T-helper 22 cell (primary cell): ENCODE measurements around the gene MGAT4C.

Experiments
- DNase-seq: peaks from one replicate; pipeline ENCODE4 v3.0.0-alpha.2; 2020; ENCODE audit warnings: low read depth

The MGAT4C gene

GRCh38 chr12:86229772-86230171 is 26.4 kb downstream of the MGAT4C start:
- DNase-seq: no peak

DNA sequence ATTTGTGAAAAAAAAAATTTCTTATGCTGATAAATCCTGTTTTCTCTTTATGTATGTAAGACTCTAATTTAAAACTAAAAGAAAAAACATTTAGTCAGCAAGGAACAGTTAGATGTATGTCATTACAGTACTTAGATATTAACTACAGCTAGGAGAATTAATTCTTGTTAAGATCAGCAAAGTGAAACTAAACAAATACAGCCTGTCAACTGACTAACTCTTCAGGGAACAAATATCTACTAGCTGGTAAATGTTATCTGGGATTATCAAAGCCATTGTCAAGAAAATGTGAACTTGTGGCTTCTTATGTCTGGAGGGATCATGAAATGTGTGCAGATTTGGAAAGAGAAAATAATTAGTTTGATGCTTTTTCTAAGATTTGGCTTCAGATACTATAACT is 27.5 kb downstream of the MGAT4C start:
- no peak for DNase-seq

- no peak for DNase-seq
Observed at GRCh38 chr12:86226481-86226880, 29.7 kb downstream of the MGAT4C start.

- DNase-seq: no peak
Observed at GRCh38 chr12:86216591-86216990, 39.6 kb downstream of the MGAT4C start.

GRCh38 chr12:86213012-86213411 is 43.2 kb downstream of the MGAT4C start:
- no peak for DNase-seq

DNA sequence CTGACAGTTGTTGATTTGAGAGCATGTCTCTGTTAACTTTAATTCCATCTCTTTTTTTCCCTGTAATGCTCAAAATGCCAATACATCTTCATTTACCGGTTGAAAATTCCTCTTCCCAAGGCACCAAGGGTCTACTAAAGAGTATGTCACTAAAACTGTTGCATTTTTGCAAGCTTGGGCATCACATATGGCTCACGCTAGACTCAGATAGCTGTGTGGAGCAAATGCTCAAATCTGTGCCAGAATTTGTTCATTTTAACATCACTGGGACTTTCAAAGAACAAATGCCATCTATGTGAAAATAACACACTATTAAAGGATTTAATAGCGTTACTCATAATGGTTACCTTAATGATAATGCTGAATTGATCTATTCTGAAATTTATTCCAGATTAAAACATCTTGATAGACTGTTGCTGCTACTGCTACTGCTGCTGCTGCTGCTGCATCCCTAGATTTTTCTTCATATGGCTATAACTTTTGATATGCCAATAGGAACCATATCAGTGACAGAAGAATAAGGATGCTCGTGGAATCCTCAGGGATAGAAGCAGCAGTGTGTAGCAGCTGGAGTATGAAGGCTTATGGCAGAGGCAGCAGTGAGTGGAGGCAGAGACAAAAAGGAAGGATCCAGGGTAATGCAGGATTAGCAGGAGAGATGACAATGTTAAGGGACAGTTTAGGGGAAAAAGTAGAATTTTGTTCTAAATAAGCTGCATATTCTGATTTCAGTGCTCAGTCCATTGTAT is 57.3 kb downstream of the MGAT4C start:
- DNase-seq: no peak

DNA sequence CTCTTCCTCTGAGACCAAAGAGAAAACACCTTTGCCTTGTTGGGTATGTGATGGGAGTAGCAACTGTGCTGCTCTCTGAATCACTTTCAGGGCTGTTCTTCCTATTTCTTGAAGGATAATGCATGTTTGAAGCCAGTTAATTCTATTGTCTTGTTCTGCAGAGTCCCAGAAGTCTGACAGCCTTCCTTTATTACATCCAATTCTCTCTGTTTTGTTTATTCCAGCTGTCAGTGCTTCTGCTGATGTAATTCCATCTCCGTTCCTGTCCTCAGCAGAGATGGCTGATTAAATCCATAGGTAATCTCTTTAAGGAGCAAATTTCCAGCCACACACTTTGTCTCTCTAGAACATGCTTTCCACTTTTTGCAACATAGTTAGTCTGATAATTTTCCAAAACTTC is 59.7 kb downstream of the MGAT4C start:
- DNase-seq: no peak

DNA sequence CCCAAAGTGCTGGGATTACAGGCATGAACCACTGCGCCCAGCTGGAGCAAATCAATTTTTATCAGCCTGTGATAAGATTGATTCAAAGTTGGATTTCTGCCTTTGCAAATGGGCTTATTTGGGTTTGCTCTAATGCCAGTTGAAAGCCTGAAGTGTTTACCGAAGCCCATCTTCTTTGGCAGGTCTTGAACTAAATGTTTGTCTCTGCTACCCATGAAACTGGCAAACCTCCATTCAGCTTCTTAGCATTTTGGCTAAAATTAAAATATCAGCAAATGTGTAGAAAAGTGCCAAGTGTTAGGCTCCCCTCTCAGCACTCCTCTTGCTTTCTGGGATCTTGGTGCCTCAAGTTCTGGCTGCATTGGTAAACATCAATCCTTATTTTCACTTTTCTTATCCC is 61.5 kb downstream of the MGAT4C start:
- DNase-seq: no peak

- DNase-seq: no peak
Observed at GRCh38 chr12:86193931-86194330, 62.3 kb downstream of the MGAT4C start.

GRCh38 chr12:86188226-86188625 is 68.0 kb downstream of the MGAT4C start:
- no peak for DNase-seq

- DNase-seq: no peak
Observed at GRCh38 chr12:86186449-86186848, 69.7 kb downstream of the MGAT4C start.

DNA sequence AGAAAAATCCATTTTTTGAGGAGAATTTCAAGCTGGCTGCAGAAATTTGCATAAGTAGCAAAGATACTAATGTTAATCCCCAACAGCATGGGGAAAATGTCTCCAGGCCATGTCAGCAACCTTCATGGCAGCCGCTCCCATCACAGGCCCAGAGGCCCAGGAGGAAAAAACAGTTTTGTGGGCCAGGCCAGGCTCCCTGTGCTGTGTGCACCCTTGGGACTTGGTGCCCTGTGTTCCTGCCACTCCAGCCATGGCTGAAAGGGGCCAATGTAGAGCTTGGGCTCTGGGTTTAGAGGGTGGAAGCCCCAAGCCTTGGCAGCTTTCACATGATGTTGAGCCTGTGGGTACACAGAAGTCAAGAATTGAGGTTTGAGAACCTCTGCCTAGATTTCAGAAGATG is 76.3 kb downstream of the MGAT4C start:
- no peak for DNase-seq

DNA sequence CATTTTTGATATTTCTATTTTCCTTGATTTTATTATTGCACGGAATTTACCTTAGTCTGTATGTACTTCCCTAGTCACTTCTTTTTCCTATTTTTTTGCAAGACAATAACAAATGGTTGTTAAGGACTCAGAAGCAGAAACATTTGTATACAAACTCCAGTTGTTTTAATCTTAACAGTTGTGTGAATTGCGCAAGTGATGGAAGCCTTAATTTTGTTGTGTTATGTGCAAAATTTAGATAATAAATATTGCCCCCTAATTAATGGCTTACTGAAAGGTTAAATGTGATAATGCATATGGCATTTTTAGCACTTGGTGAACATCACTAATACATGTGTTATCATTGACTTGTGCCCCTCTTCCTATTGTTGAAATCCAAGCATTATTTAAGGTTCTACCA is 82.0 kb downstream of the MGAT4C start:
- DNase-seq: no peak

DNA sequence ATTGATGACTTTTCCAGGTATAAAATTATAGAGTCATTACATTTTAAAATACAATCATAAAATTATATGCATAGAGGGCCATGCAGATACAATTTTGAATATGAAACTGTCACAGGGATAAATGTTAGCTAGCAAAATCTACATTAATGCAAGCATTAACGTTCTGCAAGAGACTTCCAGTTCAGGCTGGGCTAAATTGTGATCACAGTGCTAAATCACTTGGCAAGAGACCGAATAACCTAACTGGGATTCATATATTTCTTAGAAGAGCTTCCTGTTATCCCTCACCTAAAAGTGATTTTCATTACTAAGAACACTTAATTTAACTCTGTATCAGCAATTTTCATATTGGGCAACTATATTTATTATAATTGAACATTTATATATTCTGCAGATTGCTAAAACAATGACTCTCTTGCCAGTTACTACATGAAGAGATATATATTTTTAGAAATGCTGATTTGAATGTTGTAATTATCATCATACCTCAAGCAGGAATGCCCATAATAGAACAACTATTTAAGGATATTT is 83.2 kb downstream of the MGAT4C start:
- DNase-seq: no peak

- DNase-seq: no peak
Observed at GRCh38 chr12:86170051-86170450, 86.1 kb downstream of the MGAT4C start.

DNA sequence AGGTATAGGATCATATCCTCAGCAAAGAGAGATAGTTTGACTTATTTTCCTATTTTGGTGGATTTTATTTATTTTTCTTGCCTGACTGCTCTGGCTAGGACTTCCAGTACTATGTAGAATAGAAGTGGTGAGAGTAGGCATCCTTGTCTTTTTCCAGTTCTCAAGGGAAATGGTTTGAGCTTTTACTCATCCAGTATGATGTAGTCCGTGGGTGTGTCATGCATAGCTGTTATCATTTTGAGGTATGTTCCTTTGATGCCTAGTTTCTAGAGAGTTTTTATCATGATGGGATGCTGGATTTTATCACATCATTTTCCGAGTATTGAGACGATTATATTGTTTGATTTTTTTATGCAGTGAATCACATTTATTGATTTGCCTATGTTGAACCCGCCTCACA is 97.2 kb downstream of the MGAT4C start:
- DNase-seq: no peak

- no peak for DNase-seq
Observed at GRCh38 chr12:86154620-86155019, 101.6 kb downstream of the MGAT4C start.

GRCh38 chr12:86148612-86149011 is 107.6 kb downstream of the MGAT4C start:
- no peak for DNase-seq

GRCh38 chr12:86148071-86148470 is 108.1 kb downstream of the MGAT4C start:
- DNase-seq: no peak

DNA sequence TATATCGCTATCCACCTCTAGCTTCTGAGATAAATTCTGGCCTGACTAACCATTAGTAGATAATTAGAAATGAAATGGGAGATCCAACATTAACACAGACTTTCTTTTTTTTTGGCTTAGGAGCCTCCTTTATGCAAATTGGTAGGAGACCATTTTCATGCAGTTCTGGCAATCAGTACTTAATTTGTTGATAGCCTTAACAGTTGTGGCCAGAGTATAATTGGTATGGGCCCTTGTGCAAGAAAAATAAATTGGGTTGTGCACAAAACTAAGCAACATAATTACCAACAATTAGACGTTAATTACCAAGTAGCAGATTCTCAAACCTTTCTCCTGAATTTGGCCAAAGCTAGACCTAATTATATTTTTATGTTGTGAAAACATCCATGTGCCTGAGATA is 111.0 kb downstream of the MGAT4C start:
- DNase-seq: no peak

GRCh38 chr12:86143162-86143561 is 113.0 kb downstream of the MGAT4C start:
- no peak for DNase-seq

- DNase-seq: no peak
Observed at GRCh38 chr12:86139671-86140070, 116.5 kb downstream of the MGAT4C start.

DNA sequence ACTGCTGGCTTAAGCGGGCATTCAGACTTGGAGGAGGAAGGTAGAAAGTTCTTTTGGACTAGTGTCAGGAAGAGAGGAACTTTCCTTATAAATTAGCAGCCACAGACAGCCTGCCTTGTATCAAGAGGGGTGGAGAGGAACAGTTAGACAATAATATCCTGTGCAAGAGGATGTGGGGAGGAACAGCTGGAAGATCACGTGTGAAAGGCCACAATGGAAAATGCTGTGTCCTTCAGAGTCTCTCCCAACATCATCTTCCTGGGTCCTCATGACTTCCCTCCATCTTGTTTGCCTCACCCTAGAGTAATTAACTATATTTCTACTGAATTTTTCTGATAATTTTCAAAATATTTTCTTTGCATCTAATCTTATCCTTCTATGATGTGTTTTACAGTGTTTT is 117.4 kb downstream of the MGAT4C start:
- no peak for DNase-seq

DNA sequence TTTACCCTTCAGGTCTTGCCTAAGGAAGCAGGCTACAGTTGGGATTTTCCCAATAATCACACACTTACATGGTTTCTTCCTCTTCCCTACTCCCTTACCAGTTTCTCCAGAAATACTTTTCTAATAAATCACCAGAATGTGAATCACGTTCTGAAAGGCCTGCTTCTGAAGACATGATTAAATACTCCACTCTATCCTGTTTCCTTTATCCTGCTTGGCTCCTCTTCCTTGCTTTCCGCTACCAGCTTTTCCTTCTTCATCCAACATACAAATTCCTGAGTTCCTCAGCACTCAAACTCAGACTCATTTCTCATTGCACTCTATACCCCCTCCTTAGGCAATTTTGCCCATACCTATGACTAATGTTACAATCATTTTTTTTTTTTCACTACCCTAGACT is 118.3 kb downstream of the MGAT4C start:
- no peak for DNase-seq
